ENCODE results near the gene ANGPTL7. TPM values are rescaled to one million over a fixed set of nuclear protein-coding genes. Genes with fewer than 3 reads are reported as not detected.

Gene ANGPTL7
- total RNA-seq, 5 donors from 2014 or later (not counting 1 experiment from before 2014, with no cell fraction given): not detected

DNA sequence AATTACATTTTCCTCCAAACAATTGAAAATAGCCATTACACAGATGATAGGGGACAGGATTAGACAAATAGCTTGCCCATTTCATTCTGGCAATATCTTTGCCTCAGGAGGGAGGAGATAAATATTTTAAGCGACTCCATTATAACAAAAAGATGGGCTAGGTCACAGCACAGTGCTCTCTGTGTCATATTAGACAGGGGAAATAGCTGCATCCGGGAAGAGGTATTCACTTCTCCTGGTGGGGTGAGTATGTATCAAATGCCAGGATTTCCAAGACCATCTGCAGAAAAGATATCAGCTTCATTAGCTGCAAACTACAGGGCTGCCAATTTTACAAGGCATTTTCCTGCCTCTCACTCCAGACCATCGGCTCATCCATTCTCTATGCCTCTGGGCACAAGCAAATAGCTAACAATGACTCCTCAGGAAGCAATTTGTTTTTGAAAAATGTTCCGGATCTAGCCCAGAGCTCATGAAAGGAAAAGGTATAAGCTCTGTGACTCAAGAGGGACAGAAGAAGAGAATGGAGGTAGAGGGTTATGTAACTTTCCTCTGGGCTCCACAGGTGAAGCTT, 41.9 kb upstream of the ANGPTL7 start:
- no CpG with 5 or more reads among the region's 4 CpGs for WGBS (ENCODE audit: insufficient coverage)
- POLR2A ChIA-PET: interaction anchor here in 1 of 2 donors (0.5 kb wide), 1 partner anchor 36 kb away, joined by 4 read pairs; no protein-coding TSS in a partner anchor
- H3K36me3 Mint-ChIP-seq: peaks cover 72% of the 10 kb centered on the region

DNA sequence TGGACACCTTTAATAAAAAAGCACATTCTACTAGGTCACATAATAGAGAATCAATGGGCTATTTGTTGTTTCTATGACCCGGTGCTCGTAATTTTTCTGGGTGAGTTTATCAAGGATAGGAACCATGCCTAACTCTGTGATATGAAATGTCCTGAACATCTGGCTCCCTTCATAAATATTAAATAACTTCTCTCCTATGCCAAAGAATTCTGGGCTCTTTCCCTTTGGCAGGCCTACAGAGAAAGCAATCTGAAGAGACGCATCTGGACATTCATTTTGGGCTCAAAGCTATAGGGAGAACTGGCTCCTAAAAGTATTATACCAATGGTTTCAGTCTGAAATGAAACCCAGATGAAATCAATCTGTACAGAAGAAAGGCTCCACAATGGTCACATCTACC, 38.8 kb upstream of the ANGPTL7 start:
- no peak for ATAC-seq (replicated peaks in 1 of 4)
- H3K27me3 ChIP-seq (replicated peaks in 1 of 2; ENCODE audit: control insufficient read depth in 2 of 2, extremely low read depth in 1 of 2, insufficient read depth in 2 of 2, low read length in 1 of 2): no peaks in the 10 kb centered on the region
- Mint-ChIP-seq H3K9me3 (no peaks in the 10 kb centered on the region), H3K4me1 (no peaks in the 10 kb centered on the region), H3K27ac (no peak overlapping the region), H3K36me3 (peaks cover 73% of the 10 kb centered on the region), H3K4me3 (no peak overlapping the region), H3K27me3 (no peaks in the 10 kb centered on the region)
- H3K4me1 ChIP-seq (ENCODE audit: control insufficient read depth in 1 of 2, extremely low read depth in 1 of 2, insufficient read depth in 2 of 2, low read length in 2 of 2): no peaks in the 10 kb centered on the region
- 100% methylated on average over 1 of the region's 3 CpGs for WGBS (ENCODE audit: insufficient coverage)
- ChIA-PET CTCF (no interaction called here), POLR2A (no interaction called here)
- H3K27ac ChIP-seq (ENCODE audit: low read length): no peak overlapping the region
- no peak for DNase-seq
- H3K9me3 ChIP-seq: no peaks in the 10 kb centered on the region
- H3K4me3 ChIP-seq (ENCODE audit: control insufficient read depth in 1 of 2, extremely low read depth in 1 of 2, low read length in 1 of 2): no peak overlapping the region
- peaks cover 9 to 84% of the 10 kb centered on the region in 2 donors for H3K36me3 ChIP-seq (ENCODE audit: control insufficient read depth in 2 of 2, extremely low read depth in 1 of 2, insufficient read depth in 1 of 2, low read length in 1 of 2)

More for the DNA sequence above, 41.9 kb upstream of the ANGPTL7 start:
- Histone ChIP-seq H3K27me3 (replicated peaks in 1 of 2; ENCODE audit: control insufficient read depth in 2 of 2, extremely low read depth in 1 of 2, insufficient read depth in 2 of 2, low read length in 1 of 2) (no peaks in the 10 kb centered on the region), H3K4me1 (ENCODE audit: control insufficient read depth in 1 of 2, extremely low read depth in 1 of 2, insufficient read depth in 2 of 2, low read length in 2 of 2) (no peaks in the 10 kb centered on the region), H3K9me3 (no peaks in the 10 kb centered on the region), H3K27ac (ENCODE audit: low read length) (no peak overlapping the region), H3K36me3 (ENCODE audit: control insufficient read depth in 2 of 2, extremely low read depth in 1 of 2, insufficient read depth in 1 of 2, low read length in 1 of 2) (peaks cover 7 to 89% of the 10 kb centered on the region in 2 donors), H3K4me3 (ENCODE audit: control insufficient read depth in 1 of 2, extremely low read depth in 1 of 2, low read length in 1 of 2) (no peak overlapping the region)
- Mint-ChIP-seq H3K9me3 (no peaks in the 10 kb centered on the region), H3K4me3 (no peak overlapping the region), H3K4me1 (no peaks in the 10 kb centered on the region), H3K27ac (no peak overlapping the region), H3K27me3 (no peaks in the 10 kb centered on the region)
- DNase-seq (no peak), ATAC-seq (replicated peaks in 1 of 4) (no peak)
- CTCF ChIA-PET: interaction anchor here in 1 of 2 donors (0.7 kb wide), 1 partner anchor 94 kb away, joined by 4 read pairs; no protein-coding TSS in a partner anchor

DNA sequence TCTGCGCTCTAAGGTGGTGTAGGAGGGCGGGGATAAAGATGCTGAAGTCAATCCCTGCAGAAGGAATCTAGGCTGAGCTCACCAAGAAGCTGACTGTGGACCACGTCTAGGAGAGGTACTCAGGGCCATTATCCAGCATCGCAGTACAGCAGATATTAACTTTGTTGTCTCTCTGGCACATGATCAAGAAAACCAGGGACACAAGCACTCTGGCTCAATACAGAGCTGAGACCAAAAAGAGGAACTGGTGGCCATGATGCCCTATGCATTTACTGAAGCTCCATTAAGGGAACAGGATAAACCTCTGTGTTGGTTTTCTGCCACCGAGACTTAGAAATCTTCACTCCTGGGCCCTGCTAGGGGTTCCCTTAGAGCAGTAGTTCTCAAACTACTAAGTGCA, 38.0 kb upstream of the ANGPTL7 start:
- Histone ChIP-seq H3K4me1 (ENCODE audit: control insufficient read depth in 1 of 2, extremely low read depth in 1 of 2, insufficient read depth in 2 of 2, low read length in 2 of 2) (no peaks in the 10 kb centered on the region), H3K4me3 (ENCODE audit: control insufficient read depth in 1 of 2, extremely low read depth in 1 of 2, low read length in 1 of 2) (no peak overlapping the region), H3K27me3 (replicated peaks in 1 of 2; ENCODE audit: control insufficient read depth in 2 of 2, extremely low read depth in 1 of 2, insufficient read depth in 2 of 2, low read length in 1 of 2) (no peaks in the 10 kb centered on the region), H3K36me3 (ENCODE audit: control insufficient read depth in 2 of 2, extremely low read depth in 1 of 2, insufficient read depth in 1 of 2, low read length in 1 of 2) (peaks cover 9 to 83% of the 10 kb centered on the region in 2 donors), H3K27ac (ENCODE audit: low read length) (no peak overlapping the region), H3K9me3 (no peaks in the 10 kb centered on the region)
- no peaks in the 10 kb centered on the region for H3K9me3 Mint-ChIP-seq
- ChIA-PET CTCF (interaction anchor here in 1 of 2 donors (0.6 kb wide), 1 partner anchor 646 kb away, joined by 3 read pairs; no protein-coding TSS in a partner anchor), POLR2A (no interaction called here)
- peaks cover 72% of the 10 kb centered on the region for H3K36me3 Mint-ChIP-seq
- no peaks in the 10 kb centered on the region for H3K27me3 Mint-ChIP-seq
- no peak overlapping the region for H3K4me3 Mint-ChIP-seq
- DNase-seq (no peak), ATAC-seq (replicated peaks in 1 of 4) (no peak)
- no peak overlapping the region for H3K27ac Mint-ChIP-seq
- WGBS (ENCODE audit: insufficient coverage): 96% methylated on average over 5 of the region's 5 CpGs
- no peaks in the 10 kb centered on the region for H3K4me1 Mint-ChIP-seq

DNA sequence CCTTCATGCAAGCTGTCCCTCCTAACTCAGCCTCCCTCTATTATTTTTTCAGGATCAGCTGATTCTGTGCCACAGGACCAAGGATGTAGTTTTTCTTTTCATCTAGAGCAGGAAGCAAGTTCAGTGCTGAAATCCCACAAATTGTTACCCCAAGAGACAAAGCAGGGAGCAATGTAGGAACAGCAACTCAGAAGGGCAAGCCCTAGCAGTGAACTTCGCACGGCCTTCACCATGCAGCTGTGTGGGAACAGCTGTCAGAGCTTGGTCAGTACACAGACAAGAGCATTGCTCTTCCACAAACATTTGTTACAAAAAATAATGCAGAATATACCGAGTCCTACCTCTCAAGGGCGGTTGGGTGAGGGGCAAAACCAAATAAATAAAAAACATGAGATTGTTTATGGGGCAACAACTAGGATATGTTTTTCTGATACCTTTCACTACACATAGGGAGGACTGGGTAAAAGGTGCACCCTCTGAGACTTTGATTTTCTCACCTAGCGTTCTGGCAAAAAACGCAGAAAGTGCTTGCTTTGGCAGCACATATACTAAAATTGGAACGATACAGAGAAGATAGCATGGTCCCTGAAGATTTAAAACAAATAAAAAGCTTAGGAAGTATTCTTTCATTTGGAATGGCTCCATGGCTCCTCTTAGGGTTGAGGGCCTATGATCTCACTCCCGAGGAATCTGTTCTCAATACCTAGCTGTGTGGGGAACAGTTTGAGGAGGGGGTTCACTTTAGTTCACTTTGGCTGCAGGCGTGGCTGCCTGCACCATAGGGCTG, 37.1 kb upstream of the ANGPTL7 start:
- ChIA-PET CTCF (no interaction called here), POLR2A (no interaction called here)
- no peak for DNase-seq
- peaks cover 12 to 83% of the 10 kb centered on the region in 2 donors for H3K36me3 ChIP-seq (ENCODE audit: control insufficient read depth in 2 of 2, extremely low read depth in 1 of 2, insufficient read depth in 1 of 2, low read length in 1 of 2)
- H3K27ac ChIP-seq (ENCODE audit: low read length): no peak overlapping the region
- H3K4me3 ChIP-seq (ENCODE audit: control insufficient read depth in 1 of 2, extremely low read depth in 1 of 2, low read length in 1 of 2): no peak overlapping the region
- H3K27me3 ChIP-seq (replicated peaks in 1 of 2; ENCODE audit: control insufficient read depth in 2 of 2, extremely low read depth in 1 of 2, insufficient read depth in 2 of 2, low read length in 1 of 2): no peaks in the 10 kb centered on the region
- ATAC-seq (replicated peaks in 1 of 4): no peak
- WGBS (ENCODE audit: insufficient coverage): 100% methylated on average over 4 of the region's 9 CpGs
- peaks cover 71% of the 10 kb centered on the region for H3K36me3 Mint-ChIP-seq
- H3K4me1 Mint-ChIP-seq: peaks cover 0 to 7% (median 5%) of the 10 kb centered on the region in 3 donors
- H3K4me1 ChIP-seq (ENCODE audit: control insufficient read depth in 1 of 2, extremely low read depth in 1 of 2, insufficient read depth in 2 of 2, low read length in 2 of 2): no peaks in the 10 kb centered on the region
- H3K27me3 Mint-ChIP-seq: no peaks in the 10 kb centered on the region
- no peak overlapping the region for H3K4me3 Mint-ChIP-seq
- H3K9me3 Mint-ChIP-seq: no peaks in the 10 kb centered on the region
- no peaks in the 10 kb centered on the region for H3K9me3 ChIP-seq
- no peak overlapping the region for H3K27ac Mint-ChIP-seq

DNA sequence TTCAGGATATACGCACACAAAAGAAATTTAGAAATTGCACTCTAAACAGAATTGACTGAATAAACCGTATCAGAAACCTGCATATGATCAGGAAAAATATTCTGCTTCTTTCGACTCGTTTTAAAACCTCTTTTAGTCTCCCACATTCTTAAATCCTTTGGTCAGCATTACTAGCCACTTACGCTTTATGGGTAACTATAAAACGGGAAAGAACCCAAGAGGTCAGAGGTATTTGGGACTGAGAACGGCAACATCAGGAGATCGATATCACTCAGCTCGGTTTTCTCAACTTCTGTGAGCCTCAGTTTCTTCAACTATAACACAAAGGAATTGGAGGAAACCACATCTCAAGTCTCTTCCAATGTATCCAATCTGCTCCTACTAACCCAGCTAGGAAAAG, 36.4 kb upstream of the ANGPTL7 start:
- CTCF ChIA-PET: no interaction called here
- no peak for ATAC-seq (replicated peaks in 1 of 4)
- Mint-ChIP-seq H3K9me3 (no peaks in the 10 kb centered on the region), H3K4me3 (no peak overlapping the region), H3K36me3 (peaks cover 67% of the 10 kb centered on the region), H3K27ac (no peak overlapping the region), H3K4me1 (peaks cover 0 to 11% (median 5%) of the 10 kb centered on the region in 3 donors), H3K27me3 (no peaks in the 10 kb centered on the region)
- H3K9me3 ChIP-seq: no peaks in the 10 kb centered on the region
- DNase-seq: no peak
- H3K4me3 ChIP-seq (ENCODE audit: control insufficient read depth in 1 of 2, extremely low read depth in 1 of 2, low read length in 1 of 2): no peak overlapping the region
- peaks cover 12 to 82% of the 10 kb centered on the region in 2 donors for H3K36me3 ChIP-seq (ENCODE audit: control insufficient read depth in 2 of 2, extremely low read depth in 1 of 2, insufficient read depth in 1 of 2, low read length in 1 of 2)
- H3K27ac ChIP-seq (ENCODE audit: low read length): no peak overlapping the region
- H3K4me1 ChIP-seq (ENCODE audit: control insufficient read depth in 1 of 2, extremely low read depth in 1 of 2, insufficient read depth in 2 of 2, low read length in 2 of 2): no peaks in the 10 kb centered on the region
- WGBS (ENCODE audit: insufficient coverage): 93% methylated on average over 3 of the region's 9 CpGs
- POLR2A ChIA-PET: no interaction called here
- no peaks in the 10 kb centered on the region for H3K27me3 ChIP-seq (replicated peaks in 1 of 2; ENCODE audit: control insufficient read depth in 2 of 2, extremely low read depth in 1 of 2, insufficient read depth in 2 of 2, low read length in 1 of 2)

DNA sequence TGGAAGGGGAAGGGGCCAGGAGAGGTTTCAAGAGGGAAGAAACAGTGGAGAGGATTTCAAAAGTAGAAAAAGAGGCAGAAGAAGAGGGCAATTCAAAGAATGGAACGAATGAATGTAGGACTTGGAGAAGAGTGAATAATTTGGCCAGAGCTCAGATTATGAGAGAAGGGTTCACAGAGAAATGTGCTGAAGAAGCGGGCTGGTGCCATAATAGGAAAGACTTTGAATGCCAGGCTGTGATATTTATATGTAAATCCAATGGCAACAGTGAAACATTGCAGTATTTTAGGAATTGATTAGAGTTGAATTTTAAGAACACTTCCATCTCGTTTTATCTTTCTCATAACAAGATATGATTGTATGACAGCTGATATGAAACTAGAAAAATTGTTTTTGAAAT, 36.0 kb upstream of the ANGPTL7 start:
- WGBS (ENCODE audit: insufficient coverage): 95% methylated on average over 2 of the region's 3 CpGs
- ChIA-PET POLR2A (no interaction called here), CTCF (no interaction called here)
- Mint-ChIP-seq H3K27me3 (no peaks in the 10 kb centered on the region), H3K9me3 (no peaks in the 10 kb centered on the region), H3K4me3 (no peak overlapping the region), H3K27ac (no peak overlapping the region), H3K36me3 (peaks cover 64% of the 10 kb centered on the region), H3K4me1 (peaks cover 0 to 14% (median 5%) of the 10 kb centered on the region in 3 donors)
- no peaks in the 10 kb centered on the region for H3K4me1 ChIP-seq (ENCODE audit: control insufficient read depth in 1 of 2, extremely low read depth in 1 of 2, insufficient read depth in 2 of 2, low read length in 2 of 2)
- no peak overlapping the region for H3K27ac ChIP-seq (ENCODE audit: low read length)
- DNase-seq: no peak
- ATAC-seq (replicated peaks in 1 of 4): no peak
- H3K4me3 ChIP-seq (ENCODE audit: control insufficient read depth in 1 of 2, extremely low read depth in 1 of 2, low read length in 1 of 2): no peak overlapping the region
- H3K27me3 ChIP-seq (replicated peaks in 1 of 2; ENCODE audit: control insufficient read depth in 2 of 2, extremely low read depth in 1 of 2, insufficient read depth in 2 of 2, low read length in 1 of 2): no peaks in the 10 kb centered on the region
- no peaks in the 10 kb centered on the region for H3K9me3 ChIP-seq
- H3K36me3 ChIP-seq (ENCODE audit: control insufficient read depth in 2 of 2, extremely low read depth in 1 of 2, insufficient read depth in 1 of 2, low read length in 1 of 2): peaks cover 12 to 80% of the 10 kb centered on the region in 2 donors
